Liver (tissue), 9 donors: Measurements from ENCODE around the gene AKAP12. TPM values are rescaled to one million over a fixed set of nuclear protein-coding genes. Genes with fewer than 3 reads are reported as not detected.

Experiments used
- DNase-seq: peaks from one replicate; pipeline ENCODE4 v3.0.0-alpha.2; 2017; ENCODE audit warnings: low spot score
- H3K27ac ChIP-seq, 2 donors: one replicate each; pipeline ENCODE4 v1.7.0; 2013; ENCODE audit warnings: inconsistent platforms in 2 of 2, low read length in 2 of 2, control low read depth in 1 of 2, low read depth in 1 of 2, mild to moderate bottlenecking in 1 of 2
- H3K27me3 ChIP-seq, 4 donors: one replicate each; pipeline versions ENCODE4 v1.6.1 to v1.7.0; 2013; ENCODE audit warnings: low read length in 3 of 4, inconsistent platforms in 1 of 4, mild to moderate bottlenecking in 1 of 4, moderate library complexity in 1 of 4; ENCODE audit not compliant: control insufficient read depth in 4 of 4, insufficient read depth in 4 of 4
- H3K36me3 ChIP-seq, 4 donors: one replicate each; pipeline versions ENCODE4 v1.6.1 to v1.7.0; 2013; ENCODE audit warnings: low read length in 3 of 4, mild to moderate bottlenecking in 3 of 4, low read depth in 1 of 4, moderate library complexity in 1 of 4; ENCODE audit not compliant: control insufficient read depth in 4 of 4, insufficient read depth in 3 of 4
- H3K4me1 ChIP-seq, 4 donors: one replicate each; pipeline versions ENCODE4 v1.6.1 to v1.7.0; 2013; ENCODE audit warnings: low read length in 3 of 4, mild to moderate bottlenecking in 3 of 4, moderate library complexity in 1 of 4; ENCODE audit not compliant: control insufficient read depth in 4 of 4, insufficient read depth in 4 of 4
- H3K4me3 ChIP-seq, 3 donors: one replicate each; pipeline versions ENCODE4 v1.6.1 to v1.7.0; 2013; ENCODE audit warnings: low read length in 3 of 3, control low read depth in 1 of 3, low read depth in 1 of 3, mild to moderate bottlenecking in 1 of 3
- H3K9ac ChIP-seq, 2 donors: one replicate each; pipeline ENCODE4 v1.7.0; 2013; ENCODE audit warnings: low read length in 2 of 2, mild to moderate bottlenecking in 2 of 2, moderate library complexity in 2 of 2, control low read depth in 1 of 2, low read depth in 1 of 2
- H3K9me3 ChIP-seq, 4 donors: one replicate each; pipeline versions ENCODE4 v1.6.1 to v1.7.0; 2013; ENCODE audit warnings: low read length in 3 of 4; ENCODE audit not compliant: control insufficient read depth in 4 of 4
- ATF3 ChIP-seq: IDR thresholded peaks from 2 replicates; pipeline ENCODE4 v1.6.1; 2016; ENCODE audit warnings: antibody characterized with exemption
- CTCF ChIP-seq: fragments of 150-350 bp; IDR thresholded peaks from 2 replicates; pipeline ENCODE4 v1.5.1; 2017; ENCODE audit warnings: improper control_type of control experiment, low read depth, low read length; ENCODE audit not compliant: missing input control
- EGR1 ChIP-seq, 2 donors: IDR thresholded peaks; 2 replicates each; pipeline ENCODE4 v1.6.1; 2016 to 2018; ENCODE audit warnings: antibody characterized with exemption in 2 of 2, low read depth in 2 of 2
- FOXA2 ChIP-seq: IDR thresholded peaks from 2 replicates; pipeline ENCODE4 v1.6.1; 2016; ENCODE audit warnings: antibody characterized with exemption
- HNF4A ChIP-seq, 2 donors: conservative IDR thresholded peaks; 2 replicates each; pipeline ENCODE4 v1.6.1; 2016; ENCODE audit warnings: antibody characterized with exemption in 2 of 2, mild to moderate bottlenecking in 2 of 2
- HNF4G ChIP-seq: IDR thresholded peaks from 2 replicates; pipeline ENCODE4 v1.6.1; 2016; ENCODE audit warnings: antibody characterized with exemption
- JUND ChIP-seq, 2 donors: IDR thresholded peaks; 2 replicates each; pipeline ENCODE4 v1.6.1; 2016; ENCODE audit warnings: antibody characterized with exemption in 2 of 2
- MAX ChIP-seq: IDR thresholded peaks from 2 replicates; pipeline ENCODE4 v1.6.1; 2016; ENCODE audit warnings: antibody characterized with exemption
- RAD21 ChIP-seq, 2 donors: IDR thresholded peaks; 2 replicates each; pipeline ENCODE4 v1.6.1; 2016; ENCODE audit warnings: antibody characterized with exemption in 2 of 2, mild to moderate bottlenecking in 2 of 2
- REST ChIP-seq: IDR thresholded peaks from 2 replicates; pipeline ENCODE4 v1.6.1; 2016; ENCODE audit warnings: antibody characterized with exemption, mild to moderate bottlenecking
- RXRA ChIP-seq, 2 donors: IDR thresholded peaks; 2 replicates each; pipeline ENCODE4 v1.6.1; 2017 to 2018; ENCODE audit warnings: antibody characterized with exemption in 2 of 2, mild to moderate bottlenecking in 1 of 2
- SP1 ChIP-seq: IDR thresholded peaks from 2 replicates; pipeline ENCODE4 v1.6.1; 2018; ENCODE audit warnings: antibody characterized with exemption, mild to moderate bottlenecking
- TAF1 ChIP-seq: conservative IDR thresholded peaks from 2 replicates; pipeline ENCODE4 v1.6.1; 2016; ENCODE audit warnings: antibody characterized with exemption, mild to moderate bottlenecking
- ZBTB33 ChIP-seq: IDR thresholded peaks from 2 replicates; pipeline ENCODE4 v1.6.1; 2016; ENCODE audit warnings: antibody characterized with exemption
- WGBS: extraction: QIAGEN DNeasy Blood & Tissue Kit; methylation state at CpG from one replicate; pipeline ENCODE4 v1.1.7; 2013; 5-methylcytosine and 5-hydroxymethylcytosine counted together
- polyA plus RNA-seq, 2 donors: library from polyadenylated mRNA; stranded (reverse) in 1 of 2; unstranded in 1 of 2; fragments of 200-250 nt in 1 of 2; fragments of >200 nt in 1 of 2; fragmentation: Nextera tagmentation in 1 of 2; extraction: Ambion mirVana in 1 of 2; gene quantifications; one replicate each; pipeline versions ENCODE4 v1.2.1 to v1.2.3, GENCODE V29; 2013 to 2015
- total RNA-seq, 2 donors: library from RNA; depleted of rRNA; stranded (reverse); fragments of >200 nt; gene quantifications; one replicate each; pipeline ENCODE4 v1.2.3, GENCODE V29; 2014
- donor health status: healthy.
- donor health status: healthy.
- donor health status: healthy.
- donor health status: healthy.
- donor health status: healthy.

AKAP12 gene
- total and polyA plus RNA-seq, 4 donors: 6.7 to 14.8 (median 8.6) TPM

GRCh38 chr6:151215999-151216398 is 23.8 kb upstream of the AKAP12 start:
- Histone ChIP-seq H3K36me3 (no peaks in the 10 kb centered on the region), H3K9ac (no peak overlapping the region), H3K4me1 (no peaks in the 10 kb centered on the region), H3K27ac (no peak overlapping the region), H3K27me3 (no peaks in the 10 kb centered on the region), H3K9me3 (no peaks in the 10 kb centered on the region), H3K4me3 (no peak overlapping the region)
- no peak for DNase-seq
- no peak for TF ChIP-seq TAF1
- TF ChIP-seq FOXA2: no peak
- TF ChIP-seq CTCF: no peak
- TF ChIP-seq SP1: no peak
- no peak for TF ChIP-seq RAD21 (IDR thresholded peaks at IDR 0.05)
- TF ChIP-seq EGR1 (IDR thresholded peaks at IDR 0.05; ENCODE audit: low read depth in 2 of 2): no peak
- no peak for TF ChIP-seq MAX
- TF ChIP-seq JUND (IDR thresholded peaks at IDR 0.05): no peak
- TF ChIP-seq HNF4G: no peak
- TF ChIP-seq ATF3: no peak
- TF ChIP-seq HNF4A (conservative IDR thresholded peaks at IDR 0.05): no peak
- TF ChIP-seq ZBTB33: no peak
- TF ChIP-seq REST: no peak
- 84% methylated on average over 2 of the region's 2 CpGs for WGBS

GRCh38 chr6:151216804-151217203 is 23.0 kb upstream of the AKAP12 start:
- no peak overlapping the region for H3K27ac ChIP-seq
- H3K27me3 ChIP-seq: no peaks in the 10 kb centered on the region
- no peak for TF ChIP-seq ATF3
- no peak for TF ChIP-seq RXRA (IDR thresholded peaks at IDR 0.05)
- H3K9ac ChIP-seq: no peak overlapping the region
- no peaks in the 10 kb centered on the region for H3K4me1 ChIP-seq
- no peaks in the 10 kb centered on the region for H3K9me3 ChIP-seq
- WGBS: 77% methylated on average over 6 of the region's 6 CpGs
- no peak for DNase-seq
- no peak overlapping the region for H3K4me3 ChIP-seq
- H3K36me3 ChIP-seq: no peaks in the 10 kb centered on the region
